Endodermal cell (in vitro differentiated cells): ENCODE results near the gene KDELR3. TPM values are rescaled to one million over a fixed set of nuclear protein-coding genes. Genes with fewer than 3 reads are reported as not detected.

Source experiments
- DNase-seq: peaks from one replicate; pipeline ENCODE4 v3.0.0-alpha.2; 2017
- H3K27ac ChIP-seq: 2 replicates; pipeline ENCODE4 v1.5.1; 2013; ENCODE audit warnings: mild to moderate bottlenecking, low read depth, low read length, moderate library complexity
- H3K27me3 ChIP-seq: 2 replicates; pipeline ENCODE4 v1.6.1; 2013; ENCODE audit warnings: mild to moderate bottlenecking, low read length, moderate library complexity; ENCODE audit not compliant: insufficient read depth, control insufficient read depth, poor library complexity, severe bottlenecking
- H3K36me3 ChIP-seq: 2 replicates; pipeline ENCODE4 v1.7.0; 2013; ENCODE audit warnings: mild to moderate bottlenecking, low read length, moderate library complexity; ENCODE audit not compliant: control insufficient read depth, insufficient read depth
- H3K4me1 ChIP-seq: one replicate; pipeline ENCODE4 v1.7.0; 2013; ENCODE audit warnings: low read length; ENCODE audit not compliant: control insufficient read depth, insufficient read depth
- H3K4me3 ChIP-seq: 2 replicates; pipeline ENCODE4 v1.5.1; 2013; ENCODE audit warnings: mild to moderate bottlenecking, low read length, moderate library complexity
- H3K9ac ChIP-seq: 2 replicates; pipeline ENCODE4 v1.6.1; 2013; ENCODE audit warnings: mild to moderate bottlenecking, low read length, moderate library complexity; ENCODE audit not compliant: poor library complexity, severe bottlenecking; ENCODE audit errors: extremely low read depth
- H3K9me3 ChIP-seq: 2 replicates; pipeline ENCODE4 v1.6.1; 2013; ENCODE audit warnings: mild to moderate bottlenecking, low read length, moderate library complexity; ENCODE audit not compliant: control insufficient read depth
- H3K27ac Mint-ChIP-seq: 2 replicates; pipeline ENCODE4 v1.8.0; 2020; ENCODE audit warnings: mixed read lengths
- H3K27me3 Mint-ChIP-seq: 2 replicates; pipeline ENCODE4 v1.8.0; 2021; ENCODE audit warnings: mild to moderate bottlenecking, mixed read lengths; ENCODE audit not compliant: insufficient read depth
- H3K36me3 Mint-ChIP-seq: 2 replicates; pipeline ENCODE4 v1.8.0; 2020; ENCODE audit warnings: low read depth, mixed read lengths
- H3K4me1 Mint-ChIP-seq: 2 replicates; pipeline ENCODE4 v1.8.0; 2020; ENCODE audit warnings: mixed read lengths
- H3K4me3 Mint-ChIP-seq: 2 replicates; pipeline ENCODE4 v1.8.0; 2020; ENCODE audit warnings: mild to moderate bottlenecking, moderate library complexity, mixed read lengths
- H3K9me3 Mint-ChIP-seq: 2 replicates; pipeline ENCODE4 v1.8.0; 2020; ENCODE audit warnings: mild to moderate bottlenecking, mixed read lengths
- CTCF ChIP-seq: fragments of 200-600 bp; sonication (generic); conservative IDR thresholded peaks from 2 replicates; pipeline ENCODE4 v1.5.0; 2021; ENCODE audit warnings: antibody characterized with exemption, mild to moderate bottlenecking
- WGBS, 2 experiments: methylation state at CpG; one replicate each; pipeline versions ENCODE4 v1.1.5 to v1.1.7; 2013; ENCODE audit warnings: missing lambda C conversion rate in 2 of 2, mixed read lengths in 1 of 2; ENCODE audit not compliant: insufficient coverage in 1 of 2, insufficient read length in 1 of 2; 5-methylcytosine and 5-hydroxymethylcytosine counted together
- total RNA-seq, 2 donors: library from RNA; stranded (reverse); fragmentation: NEBNext Ultra II Directional in 1 of 2; extraction: Animal tissue kit (Norgen Biotek cat#: 25700) in 1 of 2; gene quantifications; 2 replicates in 1 of 2; 3 replicates in 1 of 2; pipeline ENCODE4 v1.2.1, GENCODE V29; 2021

The KDELR3 gene
- total RNA-seq, 2 donors from 2014 or later: 11.4 to 14.9 TPM

GRCh38 chr22:38449776-38450175 lies 18.1 kb upstream of the KDELR3 start:
- Histone ChIP-seq H3K4me1 (no peaks in the 10 kb centered on the region), H3K36me3 (no peaks in the 10 kb centered on the region), H3K27me3 (peaks cover 55% of the 10 kb centered on the region), H3K4me3 (no peak overlapping the region), H3K9ac (no peak overlapping the region), H3K9me3 (no peaks in the 10 kb centered on the region), H3K27ac (no peak overlapping the region)
- Mint-ChIP-seq H3K4me3 (no peak overlapping the region), H3K9me3 (no peaks in the 10 kb centered on the region), H3K36me3 (no peaks in the 10 kb centered on the region), H3K27ac (no peak overlapping the region), H3K4me1 (peaks cover 3% of the 10 kb centered on the region), H3K27me3 (peaks cover 57% of the 10 kb centered on the region)
- no peak for TF ChIP-seq CTCF
- 91 to 96% methylated on average over 14 to 18 of the region's 18 CpGs for WGBS, 2 experiments
- DNase-seq: no peak

- Histone ChIP-seq H3K9ac (no peak overlapping the region), H3K27me3 (peaks cover 56% of the 10 kb centered on the region), H3K27ac (no peak overlapping the region), H3K9me3 (no peaks in the 10 kb centered on the region), H3K4me3 (no peak overlapping the region), H3K4me1 (no peaks in the 10 kb centered on the region), H3K36me3 (no peaks in the 10 kb centered on the region)
- Mint-ChIP-seq H3K4me3 (no peak overlapping the region), H3K4me1 (peaks cover 3% of the 10 kb centered on the region), H3K27ac (no peak overlapping the region), H3K9me3 (no peaks in the 10 kb centered on the region), H3K36me3 (no peaks in the 10 kb centered on the region), H3K27me3 (peaks cover 57% of the 10 kb centered on the region)
- no peak for TF ChIP-seq CTCF
- no peak for DNase-seq
- WGBS, 2 experiments: 76 to 79% methylated on average over 10 to 11 of the region's 11 CpGs
These were observed 17.6 kb upstream of the KDELR3 start for GRCh38 chr22:38450234-38450797.

- Mint-ChIP-seq H3K27ac (no peak overlapping the region), H3K36me3 (no peaks in the 10 kb centered on the region), H3K27me3 (peaks cover 63% of the 10 kb centered on the region), H3K4me1 (peaks cover 4% of the 10 kb centered on the region), H3K4me3 (no peak overlapping the region), H3K9me3 (no peaks in the 10 kb centered on the region)
- Histone ChIP-seq H3K27me3 (peaks cover 58% of the 10 kb centered on the region), H3K4me1 (no peaks in the 10 kb centered on the region), H3K9ac (no peak overlapping the region), H3K36me3 (no peaks in the 10 kb centered on the region), H3K4me3 (no peak overlapping the region), H3K27ac (no peak overlapping the region), H3K9me3 (no peaks in the 10 kb centered on the region)
- WGBS, 2 experiments: 89 to 100% methylated on average over 1 to 2 of the region's 2 CpGs
- no peak for TF ChIP-seq CTCF
- DNase-seq: no peak
These were observed 16.5 kb upstream of the KDELR3 start for GRCh38 chr22:38451404-38451803.
